K562 (cell line): ENCODE results near the gene KPNA4. TPM values are rescaled to one million over a fixed set of nuclear protein-coding genes. Genes with fewer than 3 reads are reported as not detected.

Source experiments
- ATAC-seq: fragments of 200-7000 bp; cut with Tn5 transposase; 3 replicates; pipeline ENCODE4 v1.9.1; 2020; ENCODE audit warnings: moderate library complexity
- BruUV-seq: library from RNA; stranded (reverse); fragments of 400-500 nt; replicated peaks from 2 replicates; lab custom pipeline; 2021; lab: Mats Ljungman, UMichigan
- CTCF ChIA-PET: fragments of 300-600 bp; formaldehyde crosslinking; extraction: SDS; loops from one replicate; lab custom pipeline; 2021; ENCODE audit warnings: low intra/inter-chr PET ratio; lab: Yijun Ruan, JAX
- POLR2A ChIA-PET: fragments of 300-600, 350-650 bp; sonication (Branson Sonifier 250); formaldehyde crosslinking; extraction: SDS; loops from one replicate; lab custom pipeline; 2021; ENCODE audit warnings: antibody characterized with exemption, inconsistent platforms; lab: Yijun Ruan, JAX
- DNase-seq, 4 experiments: peaks; one replicate each; pipeline versions ENCODE4 v3.0.0 to v3.0.0-alpha.2; 2011 to 2018; ENCODE audit warnings: low spot score in 3 of 4, mixed read lengths in 3 of 4; ENCODE audit errors: extremely low read depth in 1 of 4
- FAIRE-seq: peaks from 2 replicates; lab custom pipeline; 2011; peaks lifted over from hg19 to GRCh38; lab: Jason Lieb, UNC
- H2AFZ ChIP-seq: 2 replicates; pipeline ENCODE4 v1.6.0; 2011; ENCODE audit warnings: low read depth, low read length, control low read depth, inconsistent platforms
- H3K27ac ChIP-seq: fragments of 200-600 bp; 3 replicates; pipeline ENCODE4 v1.8.0; 2011; ENCODE audit warnings: low read depth, mild to moderate bottlenecking, control low read depth, inconsistent platforms, low read length, moderate library complexity, mixed read lengths; ENCODE audit errors: extremely low read depth
- H3K27me3 ChIP-seq, 2 experiments: fragments of 300-600 bp in 1 of 2; 2 replicates in 1 of 2; 3 replicates in 1 of 2; pipeline versions ENCODE4 v1.6.0 to v1.8.0; 2011; ENCODE audit warnings: inconsistent platforms in 2 of 2, low read length in 2 of 2, mild to moderate bottlenecking in 1 of 2, mixed read lengths in 1 of 2, moderate library complexity in 1 of 2; ENCODE audit not compliant: control insufficient read depth in 2 of 2, insufficient read depth in 2 of 2
- H3K36me3 ChIP-seq: fragments of 300-600 bp; 3 replicates; pipeline ENCODE4 v1.8.0; 2011; ENCODE audit warnings: mild to moderate bottlenecking, low read length, inconsistent platforms; ENCODE audit not compliant: control insufficient read depth, insufficient read depth
- H3K4me1 ChIP-seq, 2 experiments: fragments of 200-600 bp in 1 of 2; replicated peaks in 1 of 2; 2 replicates in 1 of 2; 3 replicates in 1 of 2; pipeline versions ENCODE4 v1.5.1 to v1.8.0; 2011; ENCODE audit warnings: inconsistent platforms in 2 of 2, low read length in 2 of 2, mild to moderate bottlenecking in 1 of 2, mixed read lengths in 1 of 2, moderate library complexity in 1 of 2; ENCODE audit not compliant: control insufficient read depth in 2 of 2, insufficient read depth in 2 of 2
- H3K4me2 ChIP-seq: 2 replicates; pipeline ENCODE4 v1.6.1; 2011; ENCODE audit warnings: low read length, control low read depth, inconsistent platforms, mixed read lengths; ENCODE audit not compliant: insufficient read depth
- H3K4me3 ChIP-seq: fragments of 200-600 bp; sonication (generic), shearing (Covaris generic); 2 replicates; pipeline ENCODE4 v1.5.1; 2016; ENCODE audit warnings: control low read depth, inconsistent platforms
- H3K79me2 ChIP-seq: fragments of 200-600 bp; 3 replicates; pipeline ENCODE4 v1.8.0; 2011; ENCODE audit warnings: low read length, inconsistent platforms; ENCODE audit not compliant: control insufficient read depth, insufficient read depth
- H3K9ac ChIP-seq, 2 experiments: 2 replicates each; pipeline versions ENCODE4 v1.6.0 to v1.6.1; 2011; ENCODE audit warnings: low read depth in 2 of 2, low read length in 2 of 2, control low read depth in 1 of 2, inconsistent platforms in 1 of 2, mild to moderate bottlenecking in 1 of 2, mixed read lengths in 1 of 2; ENCODE audit not compliant: insufficient read depth in 1 of 2
- H3K9me1 ChIP-seq: one replicate; pipeline ENCODE4 v1.6.0; 2011; ENCODE audit warnings: inconsistent platforms, mild to moderate bottlenecking, low read length, moderate library complexity; ENCODE audit not compliant: control insufficient read depth, insufficient read depth
- H3K9me3 ChIP-seq: replicated peaks from 2 replicates; pipeline ENCODE4 v1.5.1; 2011; ENCODE audit warnings: low read depth, low read length, inconsistent platforms; ENCODE audit not compliant: control insufficient read depth, insufficient read depth
- H4K20me1 ChIP-seq: replicated peaks from 2 replicates; pipeline ENCODE4 v1.6.1; 2011; ENCODE audit warnings: low read length, inconsistent platforms, mixed read lengths; ENCODE audit not compliant: control insufficient read depth, insufficient read depth
- BACH1 ChIP-seq: fragments of 200-800 bp; sonication (Bioruptor generic); IDR thresholded peaks from 2 replicates; pipeline ENCODE4 v1.6.1; 2016; ENCODE audit warnings: missing genetic modification characterization, missing compliant biosample characterization
- FOXK1 ChIP-seq: sonication (generic); formaldehyde crosslinking; IDR thresholded peaks from 2 replicates; pipeline ENCODE4 v1.8.0; 2022; ENCODE audit warnings: missing genetic modification reagents, mild to moderate bottlenecking, borderline replicate concordance
- MTA3 ChIP-seq: fragments of 450-650 bp; formaldehyde crosslinking; IDR thresholded peaks from 2 replicates; pipeline ENCODE4 v1.6.1; 2017; ENCODE audit warnings: mild to moderate bottlenecking, borderline replicate concordance
- NCOA1 ChIP-seq: fragments of 450-650 bp; IDR thresholded peaks from 2 replicates; pipeline ENCODE4 v1.6.1; 2016; ENCODE audit warnings: low read depth
- PCBP2 ChIP-seq: fragments of 200-400 bp; formaldehyde crosslinking; IDR thresholded peaks from 2 replicates; pipeline ENCODE4 v1.6.1; 2018; ENCODE audit warnings: low read length, low read depth, mild to moderate bottlenecking, moderate library complexity; ENCODE audit not compliant: poor library complexity, severe bottlenecking
- WHSC1 ChIP-seq: IDR thresholded peaks from one replicate; pipeline ENCODE4 v1.6.1; 2012; ENCODE audit warnings: low read length, control low read depth, inconsistent platforms
- ZNF12 ChIP-seq: sonication (generic); formaldehyde crosslinking; IDR thresholded peaks from 2 replicates; pipeline ENCODE4 v1.4.0; 2020; ENCODE audit warnings: mild to moderate bottlenecking, missing genetic modification reagents
- ZNF551 ChIP-seq: fragments of 250-450 bp; sonication (Bioruptor Pico); IDR thresholded peaks from 2 replicates; pipeline ENCODE4 v1.5.0; 2021; ENCODE audit warnings: mild to moderate bottlenecking, moderate library complexity
- ZNF586 ChIP-seq: fragments of 450-650 bp; formaldehyde crosslinking; conservative IDR thresholded peaks from 2 replicates; pipeline ENCODE4 v1.4.0; 2020; ENCODE audit warnings: mild to moderate bottlenecking, moderate library complexity
- ZNF77 ChIP-seq: fragments of 250-450 bp; sonication (Bioruptor Pico); IDR thresholded peaks from 2 replicates; pipeline ENCODE4 v1.5.0; 2020
- WGBS: fragments of 100-300 bp; shearing (Covaris generic); methylation state at CpG from one replicate; pipeline ENCODE4 v1.1.6; 2016; ENCODE audit warnings: low coverage, mixed read lengths; ENCODE audit not compliant: insufficient coverage; ENCODE audit errors: missing lambda C conversion rate; 5-methylcytosine and 5-hydroxymethylcytosine counted together
- in situ Hi-C: fragments of 300-500 bp; cut with MboI; formaldehyde crosslinking; loops from 4 replicates; pipeline ENCODE4 v1.15.0; 2018; ENCODE audit warnings: inconsistent platforms, mixed read lengths
- intact Hi-C: fragments of 100-400 bp; cut with micrococcal nuclease; formaldehyde crosslinking; loops from 2 replicates; pipeline ENCODE4 v1.14.2; 2022
- polyA plus RNA-seq, 8 experiments: library from polyadenylated mRNA; depleted of rRNA in 4 of 8; stranded (reverse) in 5 of 8; unstranded in 3 of 8; fragments of >200 nt; fragmentation: Nextera tagmentation in 2 of 8; fragmentation: Illumina TruSeq in 1 of 8; extraction: Ambion mirVana in 2 of 8; extraction: Trizol in 1 of 8; gene quantifications; 2 replicates each; pipeline versions ENCODE4 v1.2.1 to v1.2.3, GENCODE V29; 2011 to 2014; ENCODE audit warnings: inconsistent platforms in 1 of 8, missing spikeins in 1 of 8
- total RNA-seq, 7 experiments: library from RNA; depleted of rRNA in 6 of 7; stranded (reverse); fragments of >200 nt in 6 of 7; fragmentation: Illumina TruSeq in 2 of 7; extraction: Trizol in 2 of 7; gene quantifications; 2 replicates each; pipeline versions ENCODE4 v1.2.1 to v1.2.3, GENCODE V29; 2011 to 2021; ENCODE audit warnings: low replicate concordance in 1 of 7
- TF ChIP-seq, protein P1 (sequence below): fragments of 450-650 bp; formaldehyde crosslinking; IDR thresholded peaks from 2 replicates; pipeline ENCODE4 v1.4.0; 2022; ENCODE audit warnings: missing genetic modification characterization
- TF ChIP-seq, protein P2 (sequence below): IDR thresholded peaks from 2 replicates; pipeline ENCODE4 v1.6.1; 2014; ENCODE audit warnings: antibody characterized with exemption
- TF ChIP-seq, protein P3 (sequence below): fragments of 150-350 bp; IDR thresholded peaks from 2 replicates; pipeline ENCODE4 v1.6.1; 2014; ENCODE audit warnings: low read depth, mild to moderate bottlenecking, low read length, borderline replicate concordance
- TF ChIP-seq, protein P4 (sequence below): IDR thresholded peaks from 2 replicates; pipeline ENCODE4 v1.6.1; 2016; ENCODE audit warnings: missing genetic modification characterization, missing compliant biosample characterization

Gene KPNA4
- total and polyA plus RNA-seq, 9 of the 15 experiments (the other 6 are each of a cell fraction or from before 2014, with no cell fraction given) = 13.9 to 66.6 (median 34.5) TPM

DNA sequence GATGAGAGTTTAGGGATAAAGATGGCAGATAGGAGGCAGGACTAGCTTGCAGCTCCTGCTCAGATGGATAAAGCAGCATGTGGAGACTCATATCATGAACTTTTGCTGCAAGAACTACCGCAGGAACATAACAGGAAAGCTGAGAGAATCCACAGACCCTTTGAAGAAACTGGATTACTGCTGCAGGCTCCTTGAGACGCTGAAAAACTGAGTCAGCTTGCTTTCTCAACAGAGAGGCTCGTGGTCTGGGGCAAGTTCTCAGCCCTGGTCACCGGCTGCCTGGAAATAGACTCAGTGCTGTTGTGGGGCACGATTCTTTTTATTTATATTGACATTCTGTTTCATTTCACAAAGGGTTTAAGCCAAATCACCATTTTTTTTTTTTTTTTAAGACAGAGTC, 87.0 kb downstream of the KPNA4 start:
- CTCF ChIA-PET = no interaction called here
- BruUV-seq = no TSS peak
- Histone ChIP-seq H2AFZ (no peak overlapping the region), H3K9ac (no peak overlapping the region), H3K4me2 (no peak overlapping the region), H3K79me2 (no peaks in the 10 kb centered on the region), H4K20me1 (no peaks in the 10 kb centered on the region), H3K27me3 (peaks cover 0 to 5% of the 10 kb centered on the region in 2 experiments; a peak in 1 of 5 replicates), H3K4me3 (no peak overlapping the region), H3K9me1 (no peaks in the 10 kb centered on the region), H3K9me3 (no peaks in the 10 kb centered on the region), H3K4me1 (peaks cover 0 to 3% of the 10 kb centered on the region in 2 experiments; a peak in 1 of 5 replicates), H3K36me3 (no peaks in the 10 kb centered on the region), H3K27ac (no peak overlapping the region)
- ATAC-seq (no peak), DNase-seq (no peak), FAIRE-seq (no peak)
- POLR2A ChIA-PET = interaction anchor here (0.6 kb wide), 1 partner anchor 29 kb away, joined by 3 read pairs; the partner anchor contains the start of gene TRIM59
- in situ Hi-C loops (no loop called here), intact Hi-C loops (no loop called here)
- 14% methylated on average over 5 of the region's 5 CpGs for WGBS
- TF ChIP-seq ZNF12 (CRISPR knock-in tag) = no peak
- TF ChIP-seq, protein P1, sequence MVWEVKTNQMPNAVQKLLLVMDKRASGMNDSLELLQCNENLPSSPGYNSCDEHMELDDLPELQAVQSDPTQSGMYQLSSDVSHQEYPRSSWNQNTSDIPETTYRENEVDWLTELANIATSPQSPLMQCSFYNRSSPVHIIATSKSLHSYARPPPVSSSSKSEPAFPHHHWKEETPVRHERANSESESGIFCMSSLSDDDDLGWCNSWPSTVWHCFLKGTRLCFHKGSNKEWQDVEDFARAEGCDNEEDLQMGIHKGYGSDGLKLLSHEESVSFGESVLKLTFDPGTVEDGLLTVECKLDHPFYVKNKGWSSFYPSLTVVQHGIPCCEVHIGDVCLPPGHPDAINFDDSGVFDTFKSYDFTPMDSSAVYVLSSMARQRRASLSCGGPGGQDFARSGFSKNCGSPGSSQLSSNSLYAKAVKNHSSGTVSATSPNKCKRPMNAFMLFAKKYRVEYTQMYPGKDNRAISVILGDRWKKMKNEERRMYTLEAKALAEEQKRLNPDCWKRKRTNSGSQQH (CRISPR knock-in tag) = no peak
- no peak for TF ChIP-seq PCBP2
- TF ChIP-seq FOXK1 (CRISPR knock-in tag) = no peak
- no peak for TF ChIP-seq ZNF551 (CRISPR knock-in tag)
- no peak for TF ChIP-seq ZNF77 (CRISPR knock-in tag)
- no peak for TF ChIP-seq ZNF586
- TF ChIP-seq BACH1 = no peak
- TF ChIP-seq, protein P2, sequence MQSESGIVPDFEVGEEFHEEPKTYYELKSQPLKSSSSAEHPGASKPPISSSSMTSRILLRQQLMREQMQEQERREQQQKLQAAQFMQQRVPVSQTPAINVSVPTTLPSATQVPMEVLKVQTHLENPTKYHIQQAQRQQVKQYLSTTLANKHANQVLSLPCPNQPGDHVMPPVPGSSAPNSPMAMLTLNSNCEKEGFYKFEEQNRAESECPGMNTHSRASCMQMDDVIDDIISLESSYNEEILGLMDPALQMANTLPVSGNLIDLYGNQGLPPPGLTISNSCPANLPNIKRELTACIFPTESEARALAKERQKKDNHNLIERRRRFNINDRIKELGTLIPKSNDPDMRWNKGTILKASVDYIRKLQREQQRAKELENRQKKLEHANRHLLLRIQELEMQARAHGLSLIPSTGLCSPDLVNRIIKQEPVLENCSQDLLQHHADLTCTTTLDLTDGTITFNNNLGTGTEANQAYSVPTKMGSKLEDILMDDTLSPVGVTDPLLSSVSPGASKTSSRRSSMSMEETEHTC = no peak
- TF ChIP-seq NCOA1 = no peak
- TF ChIP-seq, protein P3, sequence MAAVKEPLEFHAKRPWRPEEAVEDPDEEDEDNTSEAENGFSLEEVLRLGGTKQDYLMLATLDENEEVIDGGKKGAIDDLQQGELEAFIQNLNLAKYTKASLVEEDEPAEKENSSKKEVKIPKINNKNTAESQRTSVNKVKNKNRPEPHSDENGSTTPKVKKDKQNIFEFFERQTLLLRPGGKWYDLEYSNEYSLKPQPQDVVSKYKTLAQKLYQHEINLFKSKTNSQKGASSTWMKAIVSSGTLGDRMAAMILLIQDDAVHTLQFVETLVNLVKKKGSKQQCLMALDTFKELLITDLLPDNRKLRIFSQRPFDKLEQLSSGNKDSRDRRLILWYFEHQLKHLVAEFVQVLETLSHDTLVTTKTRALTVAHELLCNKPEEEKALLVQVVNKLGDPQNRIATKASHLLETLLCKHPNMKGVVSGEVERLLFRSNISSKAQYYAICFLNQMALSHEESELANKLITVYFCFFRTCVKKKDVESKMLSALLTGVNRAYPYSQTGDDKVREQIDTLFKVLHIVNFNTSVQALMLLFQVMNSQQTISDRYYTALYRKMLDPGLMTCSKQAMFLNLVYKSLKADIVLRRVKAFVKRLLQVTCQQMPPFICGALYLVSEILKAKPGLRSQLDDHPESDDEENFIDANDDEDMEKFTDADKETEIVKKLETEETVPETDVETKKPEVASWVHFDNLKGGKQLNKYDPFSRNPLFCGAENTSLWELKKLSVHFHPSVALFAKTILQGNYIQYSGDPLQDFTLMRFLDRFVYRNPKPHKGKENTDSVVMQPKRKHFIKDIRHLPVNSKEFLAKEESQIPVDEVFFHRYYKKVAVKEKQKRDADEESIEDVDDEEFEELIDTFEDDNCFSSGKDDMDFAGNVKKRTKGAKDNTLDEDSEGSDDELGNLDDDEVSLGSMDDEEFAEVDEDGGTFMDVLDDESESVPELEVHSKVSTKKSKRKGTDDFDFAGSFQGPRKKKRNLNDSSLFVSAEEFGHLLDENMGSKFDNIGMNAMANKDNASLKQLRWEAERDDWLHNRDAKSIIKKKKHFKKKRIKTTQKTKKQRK = no peak
- TF ChIP-seq MTA3 = no peak
- no peak for TF ChIP-seq WHSC1
- TF ChIP-seq, protein P4, sequence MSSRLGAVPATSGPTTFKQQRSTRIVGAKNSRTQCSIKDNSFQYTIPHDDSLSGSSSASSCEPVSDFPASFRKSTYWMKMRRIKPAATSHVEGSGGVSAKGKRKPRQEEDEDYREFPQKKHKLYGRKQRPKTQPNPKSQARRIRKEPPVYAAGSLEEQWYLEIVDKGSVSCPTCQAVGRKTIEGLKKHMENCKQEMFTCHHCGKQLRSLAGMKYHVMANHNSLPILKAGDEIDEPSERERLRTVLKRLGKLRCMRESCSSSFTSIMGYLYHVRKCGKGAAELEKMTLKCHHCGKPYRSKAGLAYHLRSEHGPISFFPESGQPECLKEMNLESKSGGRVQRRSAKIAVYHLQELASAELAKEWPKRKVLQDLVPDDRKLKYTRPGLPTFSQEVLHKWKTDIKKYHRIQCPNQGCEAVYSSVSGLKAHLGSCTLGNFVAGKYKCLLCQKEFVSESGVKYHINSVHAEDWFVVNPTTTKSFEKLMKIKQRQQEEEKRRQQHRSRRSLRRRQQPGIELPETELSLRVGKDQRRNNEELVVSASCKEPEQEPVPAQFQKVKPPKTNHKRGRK (tag) = no peak
